Measurements from ENCODE around the gene ABCC6.

The ABCC6 gene

DNA sequence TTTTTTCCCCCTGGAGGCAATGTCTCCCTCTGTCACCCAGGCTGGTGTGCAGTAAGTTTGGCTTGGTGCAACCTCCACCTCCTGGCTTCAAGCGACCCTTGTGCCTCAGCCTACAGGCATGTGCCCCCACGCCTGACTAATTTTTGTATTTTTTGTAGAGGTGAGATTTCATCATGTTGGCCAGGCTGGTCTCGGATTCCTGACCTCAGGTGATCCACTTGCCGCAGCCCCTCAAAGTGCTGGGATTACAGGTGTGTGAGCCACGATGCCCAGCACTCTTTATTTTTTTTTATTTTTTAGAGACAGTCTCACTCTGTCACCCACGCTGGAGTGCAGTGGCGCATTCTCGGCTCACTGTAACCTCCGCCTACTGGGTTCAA is 113.2 kb downstream of the ABCC6 start:
- H3K27me3 ChIP-seq (ENCODE audit: insufficient read depth, poor library complexity, severe bottlenecking) = no peaks in the 10 kb centered on the region
- no peaks in the 10 kb centered on the region for H3K9me3 ChIP-seq (ENCODE audit: severe bottlenecking)
- no peak for DNase-seq (ENCODE audit: low spot score)
- H3K4me1 ChIP-seq (ENCODE audit: insufficient read depth, poor library complexity, severe bottlenecking) = no peaks in the 10 kb centered on the region
- H3K36me3 ChIP-seq (ENCODE audit: low read depth) = peaks cover 69% of the 10 kb centered on the region
- no peak for ATAC-seq (ENCODE audit: low read depth)
- H3K4me3 ChIP-seq (ENCODE audit: severe bottlenecking) = no peak overlapping the region
- TF ChIP-seq, protein P1, sequence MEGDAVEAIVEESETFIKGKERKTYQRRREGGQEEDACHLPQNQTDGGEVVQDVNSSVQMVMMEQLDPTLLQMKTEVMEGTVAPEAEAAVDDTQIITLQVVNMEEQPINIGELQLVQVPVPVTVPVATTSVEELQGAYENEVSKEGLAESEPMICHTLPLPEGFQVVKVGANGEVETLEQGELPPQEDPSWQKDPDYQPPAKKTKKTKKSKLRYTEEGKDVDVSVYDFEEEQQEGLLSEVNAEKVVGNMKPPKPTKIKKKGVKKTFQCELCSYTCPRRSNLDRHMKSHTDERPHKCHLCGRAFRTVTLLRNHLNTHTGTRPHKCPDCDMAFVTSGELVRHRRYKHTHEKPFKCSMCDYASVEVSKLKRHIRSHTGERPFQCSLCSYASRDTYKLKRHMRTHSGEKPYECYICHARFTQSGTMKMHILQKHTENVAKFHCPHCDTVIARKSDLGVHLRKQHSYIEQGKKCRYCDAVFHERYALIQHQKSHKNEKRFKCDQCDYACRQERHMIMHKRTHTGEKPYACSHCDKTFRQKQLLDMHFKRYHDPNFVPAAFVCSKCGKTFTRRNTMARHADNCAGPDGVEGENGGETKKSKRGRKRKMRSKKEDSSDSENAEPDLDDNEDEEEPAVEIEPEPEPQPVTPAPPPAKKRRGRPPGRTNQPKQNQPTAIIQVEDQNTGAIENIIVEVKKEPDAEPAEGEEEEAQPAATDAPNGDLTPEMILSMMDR (IDR thresholded peaks at IDR 0.05; ENCODE audit: poor library complexity, severe bottlenecking) = no peak
- no peak overlapping the region for H3K27ac ChIP-seq (ENCODE audit: poor library complexity, severe bottlenecking)

DNA sequence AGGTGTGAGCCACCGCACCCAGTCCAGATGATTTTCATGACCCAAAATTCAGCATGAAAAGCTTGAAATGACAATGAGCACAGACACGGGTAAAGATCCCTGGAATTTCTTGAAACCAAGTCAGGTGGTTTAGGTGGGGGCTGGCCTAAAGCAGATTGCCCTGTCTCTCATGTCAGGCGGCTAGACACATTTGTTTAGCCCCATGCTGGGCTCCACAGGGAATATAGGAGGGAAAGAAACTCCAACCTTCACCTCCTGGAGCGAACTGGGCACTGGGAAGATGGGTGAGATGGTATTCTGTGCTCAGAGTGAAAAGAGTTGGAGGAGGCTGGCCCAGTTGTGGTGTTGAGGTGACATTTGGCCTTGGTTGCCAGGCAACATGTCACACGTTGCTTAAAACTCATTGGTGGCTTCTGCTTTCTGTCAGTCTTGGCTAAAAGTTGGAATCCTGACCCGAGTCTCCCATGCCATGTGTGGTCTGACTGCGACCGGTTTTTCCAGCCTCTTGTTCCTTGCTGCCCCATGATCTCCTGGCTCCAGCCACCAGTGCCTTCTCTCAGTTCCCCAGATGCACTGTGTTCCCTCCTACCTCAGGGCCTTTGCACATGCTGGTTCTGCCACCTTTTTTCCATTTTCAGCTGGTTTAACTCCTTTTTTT is 113.7 kb downstream of the ABCC6 start:
- Histone ChIP-seq H3K27ac (ENCODE audit: poor library complexity, severe bottlenecking) (no peak overlapping the region), H3K9me3 (ENCODE audit: severe bottlenecking) (no peaks in the 10 kb centered on the region), H3K27me3 (ENCODE audit: insufficient read depth, poor library complexity, severe bottlenecking) (no peaks in the 10 kb centered on the region), H3K36me3 (ENCODE audit: low read depth) (peaks cover 64% of the 10 kb centered on the region), H3K4me1 (ENCODE audit: insufficient read depth, poor library complexity, severe bottlenecking) (no peaks in the 10 kb centered on the region), H3K4me3 (ENCODE audit: severe bottlenecking) (no peak overlapping the region)
- DNase-seq (ENCODE audit: low spot score) (no peak), ATAC-seq (ENCODE audit: low read depth) (no peak)
- TF ChIP-seq, protein P1 (IDR thresholded peaks at IDR 0.05; ENCODE audit: poor library complexity, severe bottlenecking) = no peak

- Histone ChIP-seq H3K4me3 (ENCODE audit: severe bottlenecking) (no peak overlapping the region), H3K4me1 (ENCODE audit: insufficient read depth, poor library complexity, severe bottlenecking) (no peaks in the 10 kb centered on the region), H3K36me3 (ENCODE audit: low read depth) (peaks cover 61% of the 10 kb centered on the region), H3K27ac (ENCODE audit: poor library complexity, severe bottlenecking) (no peak overlapping the region), H3K9me3 (ENCODE audit: severe bottlenecking) (no peaks in the 10 kb centered on the region), H3K27me3 (ENCODE audit: insufficient read depth, poor library complexity, severe bottlenecking) (no peaks in the 10 kb centered on the region)
- TF ChIP-seq, protein P1 (IDR thresholded peaks at IDR 0.05; ENCODE audit: poor library complexity, severe bottlenecking) = no peak
- no peak for DNase-seq (ENCODE audit: low spot score)
- ATAC-seq (ENCODE audit: low read depth) = no peak
These were observed 114.5 kb downstream of the ABCC6 start for GRCh38 chr16:16108759-16109158.

DNA sequence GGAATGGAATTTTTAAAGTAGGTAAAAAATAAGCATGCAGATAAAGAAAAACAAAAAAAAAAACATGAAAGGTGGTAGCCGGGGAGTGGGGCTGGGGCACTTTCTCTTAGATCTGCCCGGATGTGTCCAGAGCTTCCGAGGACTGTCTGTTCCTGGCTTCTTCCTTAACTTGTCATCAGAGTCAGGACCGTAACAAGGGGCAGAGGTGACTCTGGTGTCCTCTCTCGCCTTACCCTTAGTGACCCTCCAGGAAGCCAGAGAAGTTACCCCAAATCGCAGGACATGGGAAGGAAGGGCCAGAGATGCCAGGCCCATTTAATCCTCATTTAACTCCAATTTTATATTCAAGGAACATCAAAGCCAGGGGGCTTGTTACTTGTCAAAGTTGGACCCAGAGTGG is 115.5 kb downstream of the ABCC6 start:
- no peaks in the 10 kb centered on the region for H3K27me3 ChIP-seq (ENCODE audit: insufficient read depth, poor library complexity, severe bottlenecking)
- no peaks in the 10 kb centered on the region for H3K9me3 ChIP-seq (ENCODE audit: severe bottlenecking)
- peaks cover 61% of the 10 kb centered on the region for H3K36me3 ChIP-seq (ENCODE audit: low read depth)
- DNase-seq (ENCODE audit: low spot score) (no peak), ATAC-seq (ENCODE audit: low read depth) (no peak)
- TF ChIP-seq, protein P1 (IDR thresholded peaks at IDR 0.05; ENCODE audit: poor library complexity, severe bottlenecking) = no peak
- H3K4me1 ChIP-seq (ENCODE audit: insufficient read depth, poor library complexity, severe bottlenecking) = no peaks in the 10 kb centered on the region
- no peak overlapping the region for H3K4me3 ChIP-seq (ENCODE audit: severe bottlenecking)
- no peak overlapping the region for H3K27ac ChIP-seq (ENCODE audit: poor library complexity, severe bottlenecking)

DNA sequence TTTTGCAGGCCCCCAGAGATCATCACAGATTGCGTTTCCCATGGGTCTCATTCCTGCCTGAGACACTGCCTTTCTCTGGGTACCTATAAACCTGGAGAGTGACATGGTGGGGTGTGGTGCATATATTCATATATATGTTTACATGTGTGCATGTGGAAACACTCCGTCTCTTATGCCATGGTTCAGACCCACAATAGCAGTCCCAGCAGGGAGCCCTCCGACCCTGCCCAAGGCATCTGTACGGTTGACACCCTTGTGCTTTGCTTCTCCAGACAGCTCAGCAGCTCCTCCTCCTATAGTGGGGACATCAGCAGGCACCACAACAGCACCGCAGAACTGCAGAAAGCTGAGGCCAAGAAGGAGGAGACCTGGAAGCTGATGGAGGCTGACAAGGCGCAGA is 116.8 kb downstream of the ABCC6 start:
- DNase-seq (ENCODE audit: low spot score) (no peak), ATAC-seq (ENCODE audit: low read depth) (no peak)
- Histone ChIP-seq H3K9me3 (ENCODE audit: severe bottlenecking) (no peaks in the 10 kb centered on the region), H3K27ac (ENCODE audit: poor library complexity, severe bottlenecking) (no peak overlapping the region), H3K36me3 (ENCODE audit: low read depth) (peaks cover 55% of the 10 kb centered on the region), H3K4me3 (ENCODE audit: severe bottlenecking) (no peak overlapping the region), H3K27me3 (ENCODE audit: insufficient read depth, poor library complexity, severe bottlenecking) (no peaks in the 10 kb centered on the region), H3K4me1 (ENCODE audit: insufficient read depth, poor library complexity, severe bottlenecking) (no peaks in the 10 kb centered on the region)
- TF ChIP-seq, protein P1 (IDR thresholded peaks at IDR 0.05; ENCODE audit: poor library complexity, severe bottlenecking) = no peak
